GM19099 (cell line): ENCODE data around the gene SPARC.

Experiments used
- POLR2A ChIP-seq: IDR thresholded peaks from 3 replicates; pipeline ENCODE4 v1.6.1; 2011; ENCODE audit warnings: low read depth; ENCODE audit not compliant: insufficient read length; ENCODE audit errors: extremely low read depth

The SPARC gene

GRCh38 chr5:151684690-151685361 is 1.9 kb downstream of the SPARC start:
- no peak for TF ChIP-seq POLR2A

- TF ChIP-seq POLR2A = no peak
These were observed 2.6 kb downstream of the SPARC start for GRCh38 chr5:151683986-151684588.

GRCh38 chr5:151683444-151683843 is 3.3 kb downstream of the SPARC start:
- no peak for TF ChIP-seq POLR2A

- no peak for TF ChIP-seq POLR2A
These were observed 3.9 kb downstream of the SPARC start for GRCh38 chr5:151682751-151683331.

- TF ChIP-seq POLR2A = no peak
These were observed 4.5 kb downstream of the SPARC start for GRCh38 chr5:151682240-151682639.

GRCh38 chr5:151680944-151681427 is 5.7 kb downstream of the SPARC start:
- no peak for TF ChIP-seq POLR2A

- no peak for TF ChIP-seq POLR2A
These were observed 7.1 kb downstream of the SPARC start for GRCh38 chr5:151679421-151680155.

- TF ChIP-seq POLR2A = no peak
These were observed 8.0 kb downstream of the SPARC start for GRCh38 chr5:151678713-151679112.

- no peak for TF ChIP-seq POLR2A
These were observed 8.8 kb downstream of the SPARC start for GRCh38 chr5:151677776-151678545.

GRCh38 chr5:151676719-151677118 is 10.0 kb downstream of the SPARC start:
- TF ChIP-seq POLR2A = no peak

- no peak for TF ChIP-seq POLR2A
These were observed 10.4 kb downstream of the SPARC start for GRCh38 chr5:151676314-151676712.

- TF ChIP-seq POLR2A = no peak
These were observed 11.0 kb downstream of the SPARC start for GRCh38 chr5:151675611-151676313.

GRCh38 chr5:151674626-151675610 is 11.8 kb downstream of the SPARC start:
- TF ChIP-seq POLR2A = no peak
